IMR-90 (cell line): ENCODE results near the gene NLGN4X.

Experiments
- BHLHE40 ChIP-seq: fragments of 150-350 bp; IDR thresholded peaks from 2 replicates; pipeline ENCODE4 v1.6.1; 2016; ENCODE audit warnings: mild to moderate bottlenecking, low read depth, low read length
- CEBPB ChIP-seq: IDR thresholded peaks from 2 replicates; pipeline ENCODE4 v1.6.1; 2012; ENCODE audit warnings: low read depth, low read length, improper control_type of control experiment
- FOS ChIP-seq: fragments of 150-350 bp; IDR thresholded peaks from 2 replicates; pipeline ENCODE4 v1.6.1; 2016; ENCODE audit warnings: low read depth, low read length
- MAFK ChIP-seq: IDR thresholded peaks from 2 replicates; pipeline ENCODE4 v1.6.1; 2012; ENCODE audit warnings: low read depth, low read length, improper control_type of control experiment
- MXI1 ChIP-seq: IDR thresholded peaks from 2 replicates; pipeline ENCODE4 v1.6.1; 2012; ENCODE audit warnings: low read depth, mild to moderate bottlenecking, low read length, moderate library complexity, borderline replicate concordance
- POLR2A ChIP-seq: IDR thresholded peaks from 2 replicates; pipeline ENCODE4 v1.6.1; 2012; ENCODE audit warnings: mild to moderate bottlenecking, low read depth, low read length
- RAD21 ChIP-seq: IDR thresholded peaks from 2 replicates; pipeline ENCODE4 v1.6.1; 2012; ENCODE audit warnings: low read length, improper control_type of control experiment
- RCOR1 ChIP-seq: IDR thresholded peaks from 2 replicates; pipeline ENCODE4 v1.6.1; 2012; ENCODE audit warnings: mild to moderate bottlenecking, low read length, improper control_type of control experiment; ENCODE audit not compliant: insufficient replicate concordance
- RFX5 ChIP-seq: IDR thresholded peaks from 2 replicates; pipeline ENCODE4 v1.8.0; 2012; ENCODE audit warnings: low read depth, mild to moderate bottlenecking, low read length, moderate library complexity
- SMC3 ChIP-seq: fragments of 150-350 bp; IDR thresholded peaks from 2 replicates; pipeline ENCODE4 v1.6.1; 2016; ENCODE audit warnings: low read depth, mild to moderate bottlenecking, antibody characterized with exemption, low read length, moderate library complexity
- USF2 ChIP-seq: fragments of 150-350 bp; IDR thresholded peaks from 2 replicates; pipeline ENCODE4 v1.6.1; 2017; ENCODE audit warnings: mild to moderate bottlenecking, antibody characterized with exemption, low read length, low read depth
- TF ChIP-seq, protein P1 (sequence below): fragments of 150-350 bp; IDR thresholded peaks from 2 replicates; pipeline ENCODE4 v1.6.1; 2016; ENCODE audit warnings: low read depth, mild to moderate bottlenecking, low read length, moderate library complexity, borderline replicate concordance
- TF ChIP-seq, protein P2 (sequence below): conservative IDR thresholded peaks from 2 replicates; pipeline ENCODE4 v1.5.1; 2012; ENCODE audit warnings: mild to moderate bottlenecking, low read depth, low read length, improper control_type of control experiment

DNA sequence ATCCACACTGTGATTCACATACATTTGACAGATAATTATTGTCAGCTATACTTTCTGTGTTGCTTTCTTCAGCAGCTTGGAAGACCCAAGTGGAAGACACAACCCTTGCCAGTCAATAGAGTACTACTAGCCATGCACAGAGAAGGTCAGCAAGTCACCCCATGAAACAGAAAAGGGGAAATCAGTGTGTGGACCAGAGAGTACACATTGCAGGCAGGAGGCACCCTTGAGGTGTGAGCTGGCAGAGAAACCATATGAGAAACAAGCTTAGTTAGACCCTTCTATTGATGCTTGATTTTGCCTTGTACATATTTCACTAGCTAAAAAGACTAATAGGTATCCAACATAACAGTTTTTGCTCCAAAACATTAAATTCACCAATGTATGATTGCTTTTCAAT lies 99.5 kb downstream of the NLGN4X start:
- TF ChIP-seq MXI1 (no peak), POLR2A (no peak), FOS (no peak), CEBPB (no peak), BHLHE40 (no peak), RFX5 (no peak), MAFK (no peak), SMC3 (no peak), USF2 (no peak), RCOR1 (no peak), RAD21 (no peak)
- TF ChIP-seq, protein P1, sequence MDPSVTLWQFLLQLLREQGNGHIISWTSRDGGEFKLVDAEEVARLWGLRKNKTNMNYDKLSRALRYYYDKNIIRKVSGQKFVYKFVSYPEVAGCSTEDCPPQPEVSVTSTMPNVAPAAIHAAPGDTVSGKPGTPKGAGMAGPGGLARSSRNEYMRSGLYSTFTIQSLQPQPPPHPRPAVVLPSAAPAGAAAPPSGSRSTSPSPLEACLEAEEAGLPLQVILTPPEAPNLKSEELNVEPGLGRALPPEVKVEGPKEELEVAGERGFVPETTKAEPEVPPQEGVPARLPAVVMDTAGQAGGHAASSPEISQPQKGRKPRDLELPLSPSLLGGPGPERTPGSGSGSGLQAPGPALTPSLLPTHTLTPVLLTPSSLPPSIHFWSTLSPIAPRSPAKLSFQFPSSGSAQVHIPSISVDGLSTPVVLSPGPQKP: no peak
- TF ChIP-seq, protein P2, sequence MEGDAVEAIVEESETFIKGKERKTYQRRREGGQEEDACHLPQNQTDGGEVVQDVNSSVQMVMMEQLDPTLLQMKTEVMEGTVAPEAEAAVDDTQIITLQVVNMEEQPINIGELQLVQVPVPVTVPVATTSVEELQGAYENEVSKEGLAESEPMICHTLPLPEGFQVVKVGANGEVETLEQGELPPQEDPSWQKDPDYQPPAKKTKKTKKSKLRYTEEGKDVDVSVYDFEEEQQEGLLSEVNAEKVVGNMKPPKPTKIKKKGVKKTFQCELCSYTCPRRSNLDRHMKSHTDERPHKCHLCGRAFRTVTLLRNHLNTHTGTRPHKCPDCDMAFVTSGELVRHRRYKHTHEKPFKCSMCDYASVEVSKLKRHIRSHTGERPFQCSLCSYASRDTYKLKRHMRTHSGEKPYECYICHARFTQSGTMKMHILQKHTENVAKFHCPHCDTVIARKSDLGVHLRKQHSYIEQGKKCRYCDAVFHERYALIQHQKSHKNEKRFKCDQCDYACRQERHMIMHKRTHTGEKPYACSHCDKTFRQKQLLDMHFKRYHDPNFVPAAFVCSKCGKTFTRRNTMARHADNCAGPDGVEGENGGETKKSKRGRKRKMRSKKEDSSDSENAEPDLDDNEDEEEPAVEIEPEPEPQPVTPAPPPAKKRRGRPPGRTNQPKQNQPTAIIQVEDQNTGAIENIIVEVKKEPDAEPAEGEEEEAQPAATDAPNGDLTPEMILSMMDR: no peak
